ENCODE measurements around the gene DNAH7.

GRCh38 chr2:196018037-196018436, 50.6 kb downstream of the DNAH7 start:
- TF ChIP-seq CTCF (conservative IDR thresholded peaks at IDR 0.05; ENCODE audit: low read depth in 2 of 2): no peak
- no peak for TF ChIP-seq EZH2 (IDR thresholded peaks at IDR 0.05; ENCODE audit: low read depth, unreplicated experiment)
- no peak for TF ChIP-seq STAT1 (IDR thresholded peaks at IDR 0.05; ENCODE audit: unreplicated experiment)
- TF ChIP-seq POLR2AphosphoS5 (IDR thresholded peaks at IDR 0.05; ENCODE audit: low read depth): no peak
- TF ChIP-seq EZH2phosphoT487 (IDR thresholded peaks at IDR 0.05; ENCODE audit: unreplicated experiment): no peak
- TF ChIP-seq, protein P1, sequence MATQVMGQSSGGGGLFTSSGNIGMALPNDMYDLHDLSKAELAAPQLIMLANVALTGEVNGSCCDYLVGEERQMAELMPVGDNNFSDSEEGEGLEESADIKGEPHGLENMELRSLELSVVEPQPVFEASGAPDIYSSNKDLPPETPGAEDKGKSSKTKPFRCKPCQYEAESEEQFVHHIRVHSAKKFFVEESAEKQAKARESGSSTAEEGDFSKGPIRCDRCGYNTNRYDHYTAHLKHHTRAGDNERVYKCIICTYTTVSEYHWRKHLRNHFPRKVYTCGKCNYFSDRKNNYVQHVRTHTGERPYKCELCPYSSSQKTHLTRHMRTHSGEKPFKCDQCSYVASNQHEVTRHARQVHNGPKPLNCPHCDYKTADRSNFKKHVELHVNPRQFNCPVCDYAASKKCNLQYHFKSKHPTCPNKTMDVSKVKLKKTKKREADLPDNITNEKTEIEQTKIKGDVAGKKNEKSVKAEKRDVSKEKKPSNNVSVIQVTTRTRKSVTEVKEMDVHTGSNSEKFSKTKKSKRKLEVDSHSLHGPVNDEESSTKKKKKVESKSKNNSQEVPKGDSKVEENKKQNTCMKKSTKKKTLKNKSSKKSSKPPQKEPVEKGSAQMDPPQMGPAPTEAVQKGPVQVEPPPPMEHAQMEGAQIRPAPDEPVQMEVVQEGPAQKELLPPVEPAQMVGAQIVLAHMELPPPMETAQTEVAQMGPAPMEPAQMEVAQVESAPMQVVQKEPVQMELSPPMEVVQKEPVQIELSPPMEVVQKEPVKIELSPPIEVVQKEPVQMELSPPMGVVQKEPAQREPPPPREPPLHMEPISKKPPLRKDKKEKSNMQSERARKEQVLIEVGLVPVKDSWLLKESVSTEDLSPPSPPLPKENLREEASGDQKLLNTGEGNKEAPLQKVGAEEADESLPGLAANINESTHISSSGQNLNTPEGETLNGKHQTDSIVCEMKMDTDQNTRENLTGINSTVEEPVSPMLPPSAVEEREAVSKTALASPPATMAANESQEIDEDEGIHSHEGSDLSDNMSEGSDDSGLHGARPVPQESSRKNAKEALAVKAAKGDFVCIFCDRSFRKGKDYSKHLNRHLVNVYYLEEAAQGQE (IDR thresholded peaks at IDR 0.05; ENCODE audit: unreplicated experiment): no peak
- no peak for TF ChIP-seq CREB1 (CRISPR knock-in tag; IDR thresholded peaks at IDR 0.05; ENCODE audit: low read depth)
- no peak for TF ChIP-seq JUNB (IDR thresholded peaks at IDR 0.05; ENCODE audit: unreplicated experiment)
